Measurements from ENCODE around the gene RTP3.

Gene RTP3

DNA sequence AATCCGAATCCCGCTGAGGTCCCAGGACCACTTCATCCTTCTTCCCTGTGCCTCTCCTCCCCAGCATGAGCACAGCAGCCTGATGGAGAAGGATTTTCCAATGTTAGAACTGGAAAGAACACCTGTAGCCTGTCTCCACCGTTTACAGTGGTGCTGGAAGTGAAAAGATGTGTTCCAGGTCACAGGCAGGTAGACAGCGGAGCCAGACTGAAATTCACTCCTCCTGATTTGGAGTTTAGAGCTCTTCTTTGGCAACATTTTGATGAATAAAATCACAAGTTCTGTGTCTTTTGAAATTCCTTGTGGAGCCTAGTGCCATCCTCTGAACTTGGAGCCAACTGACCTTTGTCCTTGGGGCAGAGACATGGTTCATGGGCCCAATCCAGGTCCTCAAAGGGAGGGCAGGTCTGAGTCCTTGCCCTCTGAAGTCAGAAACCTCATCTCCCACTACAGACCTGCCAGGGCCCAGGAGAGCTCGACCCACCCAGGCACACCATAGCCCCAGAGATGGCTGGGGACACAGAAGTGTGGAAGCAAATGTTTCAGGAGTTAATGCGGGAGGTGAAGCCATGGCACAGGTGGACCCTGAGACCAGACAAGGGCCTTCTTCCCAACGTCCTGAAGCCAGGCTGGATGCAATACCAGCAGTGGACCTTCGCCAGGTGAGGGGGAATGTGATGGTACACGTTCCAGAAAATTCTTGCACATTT lies at the start of gene RTP3:
TSS of gene RTP3 (plus strand) at position 421 of the 710 bp plus-strand sequence. CDS start at position 508, 87 bp downstream.
- no peak for DNase-seq (ENCODE audit: low read depth in 1 of 2, low spot score in 1 of 2)

- no peak for DNase-seq (ENCODE audit: low read depth in 1 of 2, low spot score in 1 of 2)
Observed at GRCh38 chr3:46448721-46449120, 49.1 kb upstream of the RTP3 start.

DNA sequence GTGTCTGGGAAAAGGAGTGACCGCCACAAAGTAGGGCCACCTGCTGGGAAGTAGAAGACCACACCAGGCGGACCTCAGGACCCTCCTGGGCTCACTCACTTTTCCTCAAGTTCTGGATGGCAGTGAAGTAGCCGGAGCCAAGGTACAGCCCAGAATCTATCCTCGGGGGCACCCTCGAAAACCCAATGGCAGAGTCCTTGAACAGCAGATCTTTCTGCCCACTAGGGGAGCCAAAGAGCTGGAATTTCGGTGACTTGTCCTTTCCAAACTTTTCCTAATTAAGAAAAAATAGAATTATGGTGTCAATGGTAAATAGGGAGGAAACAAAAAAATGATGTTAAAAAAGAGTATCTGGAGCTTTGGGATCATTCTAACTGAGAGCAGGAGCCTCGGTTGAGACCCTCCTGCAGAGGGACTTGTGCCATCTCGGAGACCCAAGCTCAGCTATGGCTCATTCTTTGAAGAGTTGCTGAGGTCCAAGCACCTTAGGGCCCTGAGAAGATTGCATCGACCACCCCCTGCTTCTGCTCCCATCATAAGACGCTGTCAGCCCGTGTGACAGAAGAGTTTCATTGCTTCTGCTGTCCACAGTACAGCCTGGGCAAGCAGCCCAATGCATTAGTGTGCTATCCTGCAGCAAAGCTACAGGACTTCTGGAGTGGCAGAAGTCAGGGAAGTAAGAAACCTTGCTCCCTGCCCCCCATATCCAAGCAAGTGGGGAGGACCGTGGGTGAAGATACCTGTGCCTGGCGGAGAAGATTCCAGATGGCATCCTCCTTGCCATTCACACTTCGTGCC lies 47.8 kb upstream of the RTP3 start:
- DNase-seq (ENCODE audit: low read depth in 1 of 2, low spot score in 1 of 2): no peak

- DNase-seq (ENCODE audit: low read depth in 1 of 2, low spot score in 1 of 2): no peak
Observed at GRCh38 chr3:46453526-46454208, 44.1 kb upstream of the RTP3 start.

DNA sequence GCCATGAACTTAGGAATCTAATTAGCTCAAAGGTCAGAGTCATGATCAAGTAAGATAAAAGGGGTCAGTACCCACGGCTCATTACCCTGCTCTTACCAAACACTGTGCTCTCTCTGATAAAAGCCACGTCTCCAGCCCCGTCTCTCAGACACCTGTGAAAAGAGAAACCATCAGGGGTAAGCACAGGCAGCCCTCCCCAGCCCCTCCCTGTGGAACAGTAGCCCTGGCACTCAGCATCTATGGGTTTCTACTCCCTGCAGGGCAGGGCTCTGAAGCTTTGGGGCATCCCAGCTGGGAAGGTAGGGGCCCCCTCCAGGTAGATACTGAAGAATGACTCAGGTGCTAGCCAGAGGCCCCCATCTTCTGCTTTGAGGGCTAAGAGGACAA lies 43.6 kb upstream of the RTP3 start:
- DNase-seq (ENCODE audit: low read depth in 1 of 2, low spot score in 1 of 2): no peak

- no peak for DNase-seq (ENCODE audit: low read depth in 1 of 2, low spot score in 1 of 2)
Observed at GRCh38 chr3:46454606-46455005, 43.2 kb upstream of the RTP3 start.

- DNase-seq (ENCODE audit: low read depth in 1 of 2, low spot score in 1 of 2): no peak
Observed at GRCh38 chr3:46455231-46456115, 42.3 kb upstream of the RTP3 start.

DNA sequence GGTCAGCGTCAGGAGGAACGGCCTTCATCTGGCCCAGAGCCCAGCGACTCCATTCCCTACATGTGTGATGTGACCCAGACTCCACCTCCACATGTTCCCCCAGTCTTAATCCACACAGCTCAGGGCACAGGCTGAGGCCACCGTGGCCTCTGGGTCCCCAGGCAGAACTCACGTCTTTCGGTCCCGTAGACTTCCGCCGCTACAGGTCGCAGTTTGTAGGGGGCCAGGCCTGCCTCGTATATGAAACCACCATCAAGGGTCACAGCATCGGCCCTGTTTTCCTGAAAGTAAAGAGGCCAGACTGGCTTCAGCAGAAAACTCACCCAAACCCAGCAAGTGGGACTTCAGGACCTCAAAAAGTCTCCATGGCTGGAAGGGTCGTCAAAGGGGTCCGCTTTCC lies 41.7 kb upstream of the RTP3 start:
- DNase-seq (ENCODE audit: low read depth in 1 of 2, low spot score in 1 of 2): no peak

DNA sequence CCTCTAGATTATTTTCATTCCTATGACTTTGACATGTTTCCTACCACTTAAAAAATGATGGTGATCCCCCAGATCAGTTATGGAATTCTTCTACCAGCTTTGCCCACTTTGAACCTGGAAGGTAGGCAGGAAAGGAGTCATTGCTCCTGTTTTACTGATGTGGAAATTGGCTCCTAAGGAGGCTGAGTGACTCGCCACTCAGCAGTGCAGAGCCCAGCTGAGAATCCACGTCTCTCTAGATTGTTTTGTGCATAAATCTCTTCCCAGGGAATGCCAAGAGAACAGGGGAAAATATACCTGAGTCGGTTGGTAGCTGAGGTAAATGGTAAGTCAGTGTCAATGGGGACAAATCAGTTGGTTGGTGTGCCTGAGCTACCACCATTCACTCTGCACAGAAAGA lies 37.7 kb upstream of the RTP3 start:
- DNase-seq (ENCODE audit: low read depth in 1 of 2, low spot score in 1 of 2): no peak

GRCh38 chr3:46462111-46462510 lies 35.7 kb upstream of the RTP3 start:
- no peak for DNase-seq (ENCODE audit: low read depth in 1 of 2, low spot score in 1 of 2)

DNA sequence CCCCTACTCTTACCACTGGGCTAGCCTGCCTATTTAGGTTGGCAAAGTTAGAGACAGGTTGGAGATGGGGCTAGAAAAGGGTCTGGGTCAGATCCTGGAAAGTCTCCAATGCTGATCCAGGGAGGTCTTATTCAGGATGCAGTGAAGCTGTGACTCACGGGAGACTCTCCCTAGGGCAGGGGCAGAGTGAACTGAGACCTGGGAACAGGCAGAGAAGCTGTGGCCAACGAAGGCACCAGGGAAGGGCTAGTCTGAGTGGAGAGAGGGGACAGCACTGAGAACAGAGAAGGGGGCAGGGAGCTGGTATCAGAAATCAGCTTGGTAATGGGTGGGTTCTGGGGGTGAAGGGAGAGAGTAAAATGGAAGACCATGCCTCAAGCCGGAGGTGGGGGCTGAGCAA lies 35.3 kb upstream of the RTP3 start:
- DNase-seq (ENCODE audit: low read depth in 1 of 2, low spot score in 1 of 2): no peak

- DNase-seq (ENCODE audit: low read depth in 1 of 2, low spot score in 1 of 2): no peak
Observed at GRCh38 chr3:46463120-46463867, 34.5 kb upstream of the RTP3 start.

GRCh38 chr3:46463868-46464241 lies 33.9 kb upstream of the RTP3 start:
- DNase-seq (ENCODE audit: low read depth in 1 of 2, low spot score in 1 of 2): no peak

DNA sequence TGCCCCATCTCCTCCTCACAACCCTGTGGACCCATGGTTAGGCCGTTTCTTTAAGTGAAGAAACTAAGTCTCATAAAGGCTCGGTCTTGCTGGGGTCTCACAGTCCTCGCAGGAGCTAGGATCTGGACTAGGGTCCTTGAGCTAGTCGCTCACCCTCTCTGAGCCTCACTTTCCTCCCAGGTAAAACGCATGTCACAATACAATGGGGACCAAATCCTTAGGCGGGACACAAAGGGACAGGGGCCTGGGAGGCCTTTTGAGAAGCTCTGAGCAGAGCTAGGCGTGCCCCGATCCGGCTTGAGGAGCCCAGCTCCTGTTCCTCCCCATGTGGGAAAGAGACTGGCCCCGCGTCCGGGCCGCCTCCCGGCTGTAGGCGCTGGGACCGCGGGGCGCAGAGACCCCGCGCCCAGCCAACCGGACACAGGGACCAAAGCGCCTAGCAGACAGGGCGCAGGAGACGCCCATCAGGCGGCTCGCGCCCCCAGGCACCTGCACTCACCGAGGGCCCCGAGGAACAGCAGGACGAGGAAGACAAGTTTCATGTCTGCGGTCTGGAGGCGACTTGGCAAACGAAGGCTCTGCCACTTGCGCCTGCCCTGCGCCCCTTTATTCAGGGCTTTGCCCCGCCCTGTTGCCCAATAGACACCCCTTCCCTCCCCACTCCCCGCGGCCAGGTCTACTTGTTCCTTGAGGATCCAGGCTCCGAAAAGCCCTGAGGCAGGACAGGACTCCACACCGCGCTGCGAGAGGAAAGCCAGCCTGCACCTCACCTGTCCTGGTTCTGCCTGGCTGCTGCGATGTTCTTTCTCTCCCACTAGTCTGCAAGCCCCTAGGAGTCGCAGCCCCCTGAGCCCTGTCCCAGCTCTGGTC lies 33.2 kb upstream of the RTP3 start, which contains the start of gene LTF:
TSS of gene LTF (minus strand) at position 580 of the 870 bp plus-strand sequence. CDS start at position 542, 38 bp downstream.
- DNase-seq (ENCODE audit: low read depth in 1 of 2, low spot score in 1 of 2): no peak

GRCh38 chr3:46465196-46465520 lies 32.6 kb upstream of the RTP3 start:
- DNase-seq (ENCODE audit: low read depth in 1 of 2, low spot score in 1 of 2): no peak

DNA sequence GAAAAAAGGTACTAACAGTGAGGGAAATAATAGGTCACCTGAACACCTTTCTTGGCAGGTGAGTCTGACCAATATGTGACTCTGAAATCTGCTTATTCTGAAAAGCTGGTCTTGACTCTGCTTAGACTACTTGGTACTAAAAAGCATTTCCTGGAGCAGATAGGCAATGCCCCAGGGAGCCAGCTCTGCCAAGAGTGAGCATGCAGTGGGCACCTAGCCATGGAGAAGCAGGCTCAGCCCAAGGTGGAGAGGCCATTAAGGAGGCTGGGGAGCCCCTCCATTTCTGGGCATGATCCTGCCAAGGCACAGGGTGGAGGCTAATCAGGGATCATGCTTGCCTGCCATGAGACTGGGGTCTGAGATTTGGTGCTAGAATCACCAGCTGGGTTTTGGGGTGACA lies 31.5 kb upstream of the RTP3 start:
- DNase-seq (ENCODE audit: low read depth in 1 of 2, low spot score in 1 of 2): no peak

GRCh38 chr3:46466871-46467403 lies 30.8 kb upstream of the RTP3 start:
- no peak for DNase-seq (ENCODE audit: low read depth in 1 of 2, low spot score in 1 of 2)

- DNase-seq (ENCODE audit: low read depth in 1 of 2, low spot score in 1 of 2): no peak
Observed at GRCh38 chr3:46467562-46467961, 30.2 kb upstream of the RTP3 start.

Measured in activated T-helper 1 cell treated with anti-CD3 and anti-CD28 coated beads, Interleukin-2, amount 50 U/mL, for 16 hours (primary cell).